Measurements from ENCODE around the gene GPC6.

GRCh38 chr13:93341517-93341916, 114.9 kb downstream of the GPC6 start:
- TF ChIP-seq CTCF (IDR thresholded peaks at IDR 0.05), result no peak
- TF ChIP-seq EP300 (IDR thresholded peaks at IDR 0.05), result no peak
- TF ChIP-seq POLR2AphosphoS5 (IDR thresholded peaks at IDR 0.05), result no peak
